NT2/D1 (cell line): Measurements from ENCODE around the gene RIN1.

ENCODE experiments used
- YY1 ChIP-seq: IDR thresholded peaks from 2 replicates; pipeline ENCODE4 v1.6.1; 2011; ENCODE audit not compliant: insufficient read length, insufficient read depth
- ZNF274 ChIP-seq: IDR thresholded peaks from 2 replicates; pipeline ENCODE4 v1.6.1; 2011; ENCODE audit warnings: mild to moderate bottlenecking, low read depth, low read length

DNA sequence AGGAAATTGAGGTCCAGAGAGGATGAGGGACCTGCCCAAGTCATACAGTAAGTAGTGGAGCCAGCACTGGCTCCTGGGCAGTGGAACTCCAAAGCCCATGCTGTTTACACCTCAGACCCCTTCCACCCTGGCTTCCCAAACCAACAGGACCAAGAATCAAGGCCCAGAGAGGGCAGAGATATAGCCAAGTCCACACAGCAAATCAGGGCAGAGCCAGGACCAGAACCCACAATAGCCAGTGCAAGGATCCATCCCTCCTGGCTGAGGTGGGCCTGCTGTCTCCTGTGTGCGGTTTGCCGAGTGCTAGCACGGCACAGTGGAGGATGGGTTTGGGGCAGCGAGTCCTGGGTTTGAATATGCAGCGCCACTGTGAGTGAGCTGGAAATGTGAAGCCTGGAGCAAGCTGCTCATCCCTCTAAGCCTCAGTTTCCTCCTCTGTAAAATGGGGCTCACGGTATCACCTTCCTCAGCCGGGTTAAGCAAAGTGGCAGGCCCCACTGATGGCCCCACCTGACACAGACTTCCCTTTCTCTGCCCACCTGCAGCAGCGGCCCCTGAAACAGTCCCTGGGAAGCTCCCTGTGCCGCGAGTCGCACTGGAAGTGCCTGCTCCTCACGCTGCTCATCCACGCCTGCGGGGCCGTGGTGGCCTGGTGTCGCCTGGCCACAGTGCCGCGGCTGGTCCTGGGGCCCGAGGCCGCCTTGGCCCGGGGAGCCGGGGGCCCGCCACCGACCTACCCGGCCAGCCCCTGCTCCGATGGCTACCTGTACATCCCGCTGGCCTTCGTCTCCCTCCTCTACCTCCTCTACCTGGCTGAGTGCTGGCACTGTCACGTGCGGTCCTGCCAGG, 42.2 kb downstream of the RIN1 start:
- TF ChIP-seq YY1 (no peak), ZNF274 (no peak)
